HG02938 (cell line): ENCODE data around the gene FUCA2.
A peak's percentile ranks its signal among the peaks of the same experiment; 100 is the strongest.
"Not testable (repeated sequence)": the region's sequence is repeated elsewhere in the genome, so short reads cannot be mapped to it uniquely, and the experiment has no call there.

ENCODE experiments used
- ATAC-seq: cut with Tn5 transposase; IDR thresholded peaks from one replicate; pipeline ENCODE4 v1.9.1; 2021; ENCODE audit warnings: mild to moderate bottlenecking, moderate library complexity; ENCODE audit not compliant: unreplicated experiment

The FUCA2 gene

DNA sequence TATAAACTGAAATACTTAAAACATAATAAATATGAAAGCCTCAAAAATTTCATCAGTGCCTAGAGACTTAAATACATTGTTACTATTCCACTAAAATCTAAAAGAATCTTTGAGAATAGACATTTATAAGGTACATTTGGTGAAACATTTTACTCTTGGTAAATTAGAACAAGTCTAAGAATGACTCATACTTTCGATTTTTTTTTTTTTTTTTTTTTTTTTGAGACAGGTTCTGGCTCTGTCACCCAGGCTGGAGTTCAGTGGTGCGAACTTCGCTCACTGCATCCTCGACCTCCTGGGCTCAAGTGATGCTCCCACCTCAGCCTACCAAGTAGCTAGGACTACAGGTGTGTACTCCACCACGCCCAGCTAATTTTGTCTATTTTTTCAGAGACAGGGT is 6.4 kb downstream of the FUCA2 start:
- ATAC-seq: peak; percentile 36

DNA sequence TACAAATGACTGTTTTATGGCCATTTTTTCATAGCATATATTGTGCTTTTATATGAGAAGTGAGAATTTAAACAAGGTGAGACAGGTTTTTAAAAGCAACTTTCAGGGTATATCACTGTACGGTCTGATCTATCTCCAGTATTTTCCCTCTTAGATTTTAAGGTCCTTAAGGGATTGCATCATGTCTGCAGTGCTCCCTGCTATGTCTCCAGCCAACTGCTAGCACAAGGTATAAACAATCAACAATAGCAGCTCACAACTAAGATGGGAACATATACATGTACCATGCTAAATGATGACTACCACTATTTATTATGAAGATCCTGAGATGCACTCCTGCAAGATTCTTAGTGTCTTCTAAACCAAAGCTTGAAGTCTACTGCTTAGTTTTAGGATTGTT is 7.2 kb downstream of the FUCA2 start:
- no peak for ATAC-seq

DNA sequence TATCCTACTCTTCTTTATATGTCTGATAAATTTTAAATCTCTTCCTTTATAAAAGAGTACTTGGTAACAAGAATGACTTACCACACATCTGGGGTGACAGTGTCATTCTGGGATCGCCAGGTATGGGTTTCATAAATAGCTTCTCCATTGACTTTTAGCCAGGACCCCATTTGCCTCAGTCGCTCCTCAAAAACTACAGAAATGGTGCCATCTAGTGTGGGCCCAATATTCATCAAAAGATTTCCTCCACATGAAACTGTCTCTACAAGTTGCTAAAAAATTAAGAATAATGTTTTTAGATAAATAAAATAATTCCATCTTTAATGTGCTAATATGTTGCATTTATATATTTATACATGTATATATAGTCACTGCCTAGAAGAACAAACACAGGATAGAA is 9.7 kb downstream of the FUCA2 start:
- ATAC-seq: no peak

DNA sequence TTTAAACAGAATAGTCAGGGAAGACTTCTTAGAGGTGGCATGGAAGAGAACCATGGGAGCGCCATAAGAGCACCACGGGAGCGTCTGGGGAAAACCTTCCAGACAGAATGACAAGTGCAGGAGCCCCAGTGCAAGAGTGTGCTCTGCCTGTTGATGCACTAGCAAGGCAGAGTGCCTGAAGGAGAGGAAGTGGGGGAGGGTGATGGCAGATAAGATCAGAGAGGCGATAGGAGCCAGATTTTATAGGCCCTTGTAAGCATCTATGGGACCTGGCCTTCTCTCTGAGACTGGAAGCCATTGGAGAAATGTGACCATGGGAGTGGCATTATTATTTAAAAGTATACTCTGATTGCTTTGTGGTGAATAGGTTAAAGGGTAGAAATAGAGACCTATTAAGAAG is 13.1 kb downstream of the FUCA2 start:
- no peak for ATAC-seq

DNA sequence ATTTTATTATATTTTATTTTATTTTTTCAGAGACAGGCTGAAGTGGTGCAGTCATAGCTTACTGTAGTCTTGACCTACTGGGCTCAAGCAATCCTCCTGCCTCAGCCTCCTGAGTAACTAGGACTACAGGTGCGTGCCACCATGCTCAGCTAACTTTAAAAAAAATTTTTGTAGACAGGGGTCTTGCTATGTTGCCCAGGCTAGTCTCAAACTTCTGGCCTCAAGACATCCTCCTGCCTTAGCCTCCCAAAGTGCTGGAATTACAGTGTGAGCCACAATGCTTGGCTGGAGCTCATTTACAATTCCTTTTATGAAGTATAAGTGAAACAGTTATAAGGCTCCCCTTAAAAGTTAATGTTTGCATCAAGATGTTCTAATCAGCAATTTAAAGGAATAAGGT is 14.5 kb downstream of the FUCA2 start:
- ATAC-seq: no peak

DNA sequence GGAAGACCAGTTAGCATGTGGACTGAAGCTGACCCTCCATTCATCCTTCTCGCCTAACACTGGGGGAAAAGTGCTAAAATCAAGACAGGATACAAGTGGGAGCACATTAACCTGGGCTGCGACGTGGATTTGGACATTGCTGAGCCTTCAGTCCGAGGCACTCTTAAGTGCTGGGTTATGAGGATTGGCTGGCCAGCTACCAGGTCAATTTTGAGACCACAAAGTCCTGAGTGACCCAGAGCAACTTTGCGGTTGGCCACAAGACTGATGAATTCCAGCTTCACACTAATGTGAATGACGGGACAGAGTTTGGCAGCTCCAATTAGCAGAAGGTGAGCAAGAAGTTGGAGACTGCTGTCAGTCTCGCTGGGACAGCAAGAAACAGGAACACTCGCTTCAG is 20.7 kb downstream of the FUCA2 start:
- no peak for ATAC-seq

DNA sequence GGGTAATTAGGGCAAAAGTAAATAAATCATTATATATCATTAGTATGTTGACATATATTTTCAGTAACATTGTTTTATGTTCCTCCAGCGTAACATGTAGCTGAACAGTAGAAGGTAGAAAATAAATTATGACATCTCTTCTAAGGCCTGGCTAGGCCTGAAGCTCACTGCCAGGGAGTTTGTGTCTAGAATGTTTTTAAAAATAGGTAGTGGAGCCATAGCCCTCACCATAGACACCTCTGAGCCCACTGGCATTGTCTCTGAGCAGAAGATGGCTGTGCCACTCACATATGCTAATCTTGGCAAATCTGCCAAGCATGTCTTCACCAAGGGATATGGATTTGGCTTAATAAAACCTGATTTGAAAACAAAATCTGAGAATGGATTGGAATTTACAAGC is 21.3 kb downstream of the FUCA2 start:
- no peak for ATAC-seq

DNA sequence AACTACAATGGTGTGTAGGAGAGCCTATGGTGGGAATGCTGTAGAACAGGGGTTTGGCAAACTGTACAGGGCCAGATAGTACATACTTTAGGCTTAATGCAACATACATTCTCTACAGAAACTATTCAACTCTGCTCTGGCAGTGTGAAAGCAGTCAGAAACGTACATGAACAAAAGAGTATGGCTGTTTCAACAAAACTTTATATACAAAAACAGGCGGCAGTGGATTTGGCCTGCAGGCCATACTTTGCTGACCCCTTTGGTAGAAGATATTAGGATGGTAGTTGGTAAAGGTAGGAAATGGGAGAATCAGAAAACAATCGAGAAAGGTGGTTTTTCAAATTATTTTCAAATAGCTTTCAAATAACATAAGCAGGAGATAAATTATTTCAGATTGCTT is 24.8 kb downstream of the FUCA2 start:
- ATAC-seq: no peak

DNA sequence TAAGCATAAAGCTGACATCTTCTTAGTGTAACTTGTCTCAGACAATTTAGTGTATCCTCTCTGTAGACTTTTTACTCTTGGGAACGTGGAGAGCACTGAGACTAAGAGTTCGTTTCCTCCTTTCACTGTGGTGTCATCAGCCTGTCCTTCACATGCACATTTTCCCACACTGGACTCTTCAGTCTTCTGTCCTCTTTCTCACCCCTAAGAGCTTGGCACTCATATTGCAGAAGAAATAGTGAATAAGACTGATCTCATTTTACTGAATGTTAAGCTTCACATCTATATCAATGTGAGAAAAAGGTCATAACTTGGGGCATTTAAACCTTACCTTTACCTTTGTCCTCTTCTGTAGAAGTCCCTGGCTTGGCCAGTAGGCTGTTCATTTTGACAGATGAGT is 25.6 kb downstream of the FUCA2 start:
- no peak for ATAC-seq

DNA sequence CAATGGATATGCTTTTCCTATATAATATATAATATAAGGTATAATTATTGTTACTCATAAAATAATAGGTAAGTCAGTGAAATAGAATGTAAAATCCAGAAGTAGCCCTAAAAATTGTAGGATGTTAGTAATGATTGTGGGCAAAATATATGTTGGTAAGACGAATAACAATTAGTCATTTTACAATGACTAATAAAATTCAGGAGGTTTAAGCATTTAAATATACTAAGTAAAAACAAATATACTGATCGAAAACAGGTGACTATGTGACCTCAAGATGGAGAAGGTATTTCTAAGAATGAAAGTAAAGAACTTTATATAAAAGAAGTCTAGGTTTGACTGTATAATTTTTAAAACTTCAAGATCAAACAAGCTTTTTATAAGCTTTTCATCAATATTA is 28.9 kb downstream of the FUCA2 start:
- no peak for ATAC-seq

DNA sequence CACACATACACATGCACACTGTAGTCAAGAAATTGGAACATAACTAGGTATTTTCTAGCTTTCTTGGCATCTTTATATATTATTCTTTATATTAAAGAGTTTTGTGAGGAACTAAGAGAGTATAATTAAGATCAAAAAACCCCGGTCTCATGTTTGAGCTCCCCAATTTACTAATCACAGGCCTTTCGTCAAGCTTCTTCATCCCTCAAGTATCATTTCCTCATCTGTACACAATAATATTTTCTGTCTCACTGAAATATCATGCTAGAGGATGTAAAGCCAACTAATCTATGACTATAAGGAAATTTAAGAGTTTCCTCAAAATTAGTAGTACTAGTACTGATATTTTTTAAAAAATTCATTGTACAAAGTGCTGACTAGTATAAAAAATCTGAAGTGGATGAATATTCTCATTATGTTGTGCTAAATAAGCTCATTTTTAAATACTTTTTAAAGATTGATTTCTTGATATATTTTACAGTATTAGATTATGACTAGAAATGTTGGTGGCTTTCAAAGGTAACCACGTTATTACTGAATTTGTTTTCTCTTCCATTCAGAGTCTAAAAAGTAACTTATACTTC is 32.9 kb downstream of the FUCA2 start:
- ATAC-seq: no peak

DNA sequence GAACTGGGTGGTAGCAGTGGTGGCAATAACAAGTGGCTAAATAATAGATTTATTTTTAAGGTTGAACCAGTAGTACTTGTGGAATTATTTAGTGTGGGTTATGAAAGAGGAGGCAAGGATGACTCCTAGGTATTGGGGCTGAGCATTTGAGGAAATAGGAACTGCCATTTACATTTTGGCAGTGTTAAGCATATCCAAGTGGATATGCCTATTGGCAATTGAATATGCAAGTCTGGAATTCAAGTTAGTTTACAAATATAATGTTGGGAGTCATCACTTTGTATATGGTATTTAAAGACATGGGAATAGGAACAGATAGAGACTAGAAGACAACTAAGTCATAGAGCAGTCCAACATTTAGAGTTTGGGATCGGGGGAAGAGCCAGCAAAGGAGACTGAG is 35.0 kb downstream of the FUCA2 start:
- no peak for ATAC-seq

DNA sequence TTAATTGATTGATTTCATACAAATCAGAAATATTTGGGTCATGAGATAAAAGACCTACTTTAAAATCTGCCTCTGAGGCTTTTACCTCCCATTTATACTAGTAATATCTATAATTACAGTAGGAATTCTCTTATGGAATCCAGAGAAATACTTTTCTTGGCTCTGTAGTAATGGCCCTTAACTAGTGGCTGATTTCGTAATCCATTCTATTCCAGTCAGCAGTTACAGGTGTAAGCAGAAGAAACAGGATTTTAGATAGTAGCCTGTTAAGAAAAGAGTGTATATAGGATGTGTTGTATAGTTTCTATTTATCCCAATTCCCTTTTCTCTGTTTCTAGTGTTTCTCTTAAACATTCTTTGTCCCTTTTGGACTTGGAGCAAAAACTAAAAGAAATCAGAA is 39.7 kb downstream of the FUCA2 start:
- no peak for ATAC-seq

DNA sequence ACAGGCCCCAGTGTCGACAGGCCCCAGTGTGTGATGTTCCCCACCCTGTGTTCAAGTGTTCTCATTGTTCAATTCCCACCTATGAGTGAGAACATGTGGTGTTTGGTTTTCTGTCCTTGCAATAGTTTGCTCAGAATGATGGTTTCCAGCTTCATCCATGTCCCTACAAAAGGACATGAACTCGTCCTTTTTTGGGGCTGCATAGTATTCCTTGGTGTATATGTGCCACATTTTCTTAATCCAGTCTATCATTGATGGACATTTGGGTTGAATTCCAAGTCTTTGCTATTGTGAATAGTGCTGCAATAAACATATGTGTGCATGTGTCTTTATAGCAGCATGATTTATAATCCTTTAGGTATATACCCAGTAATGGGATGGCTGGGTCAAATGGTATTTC is 42.7 kb downstream of the FUCA2 start:
- ATAC-seq: not testable (repeated sequence)

DNA sequence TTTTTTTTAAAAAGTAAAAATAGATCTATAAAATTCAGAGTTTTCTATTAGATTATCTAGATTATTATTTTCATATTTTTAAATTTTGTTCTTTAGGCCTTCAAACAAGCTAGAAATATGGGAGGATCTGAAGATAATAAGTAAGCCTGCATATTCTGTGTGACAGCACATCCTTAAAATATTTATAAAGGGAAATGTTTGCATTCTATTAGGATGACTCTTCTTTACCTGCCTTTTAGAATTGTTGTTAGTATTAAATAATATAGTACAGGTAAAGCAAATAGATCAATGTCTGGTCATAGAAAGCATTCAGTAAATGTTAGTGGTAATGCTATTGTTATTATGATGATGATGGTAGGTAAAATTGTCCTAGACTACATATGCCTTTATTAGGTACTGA is 43.5 kb downstream of the FUCA2 start:
- ATAC-seq: no peak

DNA sequence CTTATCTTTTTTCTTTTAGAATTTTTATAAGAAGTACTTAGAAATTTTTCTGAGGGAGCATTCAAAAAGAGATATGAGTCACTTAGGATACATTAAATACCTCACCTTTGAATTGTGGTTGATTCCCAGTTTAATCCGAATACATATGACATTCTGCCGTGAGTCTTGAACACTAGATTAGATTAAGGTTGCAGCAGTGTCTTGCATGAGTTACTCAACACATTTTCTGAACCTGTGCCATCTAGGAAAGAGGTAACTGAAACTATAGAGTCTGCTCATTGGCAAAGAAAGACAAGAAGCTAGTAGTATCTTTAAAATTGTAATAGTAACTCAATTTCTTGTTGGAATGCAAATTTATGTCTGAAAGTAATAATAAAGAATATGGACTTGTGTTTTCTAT is 46.0 kb downstream of the FUCA2 start:
- no peak for ATAC-seq

DNA sequence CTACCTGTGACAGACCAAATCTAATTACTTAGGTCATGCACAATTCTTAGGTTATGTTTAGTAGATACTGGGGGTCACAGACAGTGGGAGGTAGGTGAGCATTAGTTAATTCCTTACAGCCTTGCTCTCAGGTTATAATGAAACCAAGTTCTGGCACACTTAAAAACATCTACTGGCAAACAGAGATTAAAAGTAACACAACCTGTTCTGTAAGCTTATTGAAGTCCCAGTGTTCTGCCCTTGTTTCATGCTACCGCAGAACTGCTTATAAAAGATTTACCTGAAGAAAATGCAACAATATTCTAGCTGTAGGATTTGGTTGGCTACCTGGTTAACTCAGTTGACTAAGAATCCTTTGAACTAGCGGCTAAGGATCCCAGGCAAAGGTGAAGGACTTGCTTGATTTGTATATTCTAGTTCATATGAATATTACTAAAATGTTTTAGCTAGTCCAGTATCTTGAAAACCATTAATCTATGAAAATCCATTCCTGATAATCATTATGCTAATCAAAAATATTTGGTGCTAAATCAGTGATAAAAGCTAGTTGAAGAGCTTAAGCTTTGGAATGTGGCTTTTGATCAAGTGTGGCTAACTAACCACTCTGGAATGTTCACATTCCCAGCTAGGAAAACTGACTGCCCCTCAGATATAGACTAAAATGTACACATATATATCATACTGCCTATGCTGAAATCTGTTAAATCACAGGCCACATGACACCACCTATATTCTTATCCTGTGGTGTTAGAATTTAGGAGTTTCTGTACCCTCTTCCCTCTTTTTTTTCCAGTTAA is 53.8 kb downstream of the FUCA2 start:
- no peak for ATAC-seq

DNA sequence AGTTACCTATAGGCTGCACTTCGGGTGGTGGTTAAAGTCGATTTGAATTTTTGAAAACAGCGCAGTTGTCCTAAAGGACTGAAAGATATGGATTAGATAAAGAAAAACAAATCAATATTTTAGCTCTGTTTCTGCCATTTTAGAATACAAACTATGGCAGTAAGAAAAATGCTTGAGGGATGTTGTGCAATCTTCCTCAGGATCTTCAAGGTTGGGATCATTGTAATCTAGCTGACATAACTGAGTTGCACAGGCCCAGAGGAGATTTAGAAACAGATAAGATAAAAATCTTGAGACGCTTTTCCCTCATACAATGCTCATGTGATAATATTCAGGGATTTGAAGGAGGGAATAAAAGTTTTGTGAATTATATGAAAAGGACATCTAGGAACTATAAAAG is 60.0 kb downstream of the FUCA2 start:
- ATAC-seq: no peak

DNA sequence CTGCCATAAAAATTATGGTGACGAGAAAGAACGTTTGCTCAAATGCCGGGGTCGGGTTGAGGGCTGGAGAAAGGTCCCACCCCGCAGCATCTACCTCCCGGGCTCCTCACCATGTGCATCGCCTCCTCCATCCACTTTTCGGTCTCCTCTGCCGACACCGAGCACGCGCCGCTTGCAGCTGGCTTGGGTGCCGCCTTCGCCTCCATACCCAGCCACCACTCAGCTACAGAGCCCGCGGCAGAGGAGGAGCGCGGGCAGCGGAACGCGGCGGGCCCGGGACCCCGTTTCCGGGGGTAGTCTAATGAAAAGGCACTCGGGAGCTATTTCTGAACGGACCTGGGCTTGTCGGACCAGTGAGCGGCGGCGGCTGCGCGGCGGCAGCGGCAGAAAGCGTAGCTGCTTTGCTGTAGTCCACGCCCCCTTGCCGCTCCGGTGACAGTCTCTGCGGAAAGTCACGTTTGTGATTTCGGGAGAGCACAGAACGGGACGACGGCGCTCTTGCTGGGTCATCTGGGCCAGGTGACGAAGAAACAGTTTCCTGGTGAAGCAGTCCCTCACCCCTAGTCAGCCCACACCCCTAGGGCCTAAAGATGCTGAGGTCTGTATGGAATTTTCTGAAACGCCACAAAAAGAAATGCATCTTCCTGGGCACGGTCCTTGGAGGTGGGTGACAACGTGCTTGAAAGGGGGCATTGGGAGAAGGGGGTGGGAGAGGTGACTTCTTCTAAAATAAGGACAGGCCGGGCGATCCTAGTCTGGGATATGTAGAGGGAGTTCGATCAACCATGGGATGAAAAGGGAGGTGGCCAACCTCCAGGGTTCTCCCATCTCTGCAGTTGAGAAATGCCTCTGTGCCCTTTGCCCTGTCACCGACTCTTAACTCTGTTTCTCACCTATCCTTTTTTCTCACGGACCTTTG is 60.8 kb downstream of the FUCA2 start, which contains the start of the genes ADAT2 and PEX3:
TSS of gene ADAT2 (minus strand) at position 243 of the 919 bp plus-strand sequence. CDS start at position 206, 37 bp downstream.
TSS of gene PEX3 (plus strand) at position 353 of the 919 bp plus-strand sequence. CDS start at position 591, 238 bp downstream.
- peak; percentile 88 for ATAC-seq

DNA sequence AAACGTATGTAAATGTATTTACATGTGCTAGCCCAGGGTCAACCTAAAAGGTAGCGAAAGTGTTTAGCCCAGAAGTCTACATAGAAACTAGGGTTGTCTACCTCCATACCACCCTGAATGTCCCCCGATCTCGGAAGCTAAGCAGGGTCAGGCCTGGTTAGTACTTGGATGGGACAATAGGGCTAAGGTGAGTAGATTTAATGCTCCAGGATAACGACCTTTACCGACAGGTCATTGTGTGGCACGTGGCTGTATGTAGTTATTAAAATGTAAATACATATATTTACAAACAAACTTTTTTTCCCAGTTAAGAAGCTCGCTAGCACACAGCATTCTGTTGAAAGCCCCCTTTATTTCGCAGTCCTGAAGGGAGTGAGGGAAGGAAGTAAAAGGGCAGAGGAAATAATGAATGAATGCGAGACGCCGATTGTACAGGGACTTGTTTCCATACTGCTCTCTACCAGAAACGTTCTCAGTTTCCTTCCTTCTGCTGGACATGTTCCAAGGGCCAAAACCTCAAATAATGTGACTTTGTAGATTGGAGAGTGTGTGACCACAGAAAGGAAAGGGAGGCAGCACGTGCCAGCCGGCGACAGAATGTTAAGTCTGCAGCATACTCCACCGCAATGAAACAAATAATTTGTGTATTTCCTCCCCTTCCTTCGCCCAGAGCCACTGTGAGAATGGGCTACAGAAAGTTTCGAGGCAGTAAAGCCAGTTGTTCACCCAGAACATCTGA is 61.6 kb downstream of the FUCA2 start:
- ATAC-seq: peak; percentile 16
